Tibial nerve (tissue), 4 donors: Measurements from ENCODE around the gene PIAS3.

Source experiments
- CTCF ChIP-seq, 5 experiments: fragments of 200-600 bp in 3 of 5; fragments of 450-650 bp in 2 of 5; sonication (generic) in 3 of 5; IDR thresholded peaks; one replicate each; pipeline ENCODE4 v1.5.1; 2016 to 2019; ENCODE audit warnings: antibody characterized with exemption in 5 of 5, mild to moderate bottlenecking in 3 of 5, moderate library complexity in 2 of 5
- EP300 ChIP-seq, 2 donors: sonication (generic); formaldehyde crosslinking; IDR thresholded peaks; one replicate each; pipeline ENCODE4 v1.6.1; 2017; ENCODE audit warnings: antibody characterized with exemption in 2 of 2, mild to moderate bottlenecking in 1 of 2
- POLR2A ChIP-seq, 2 donors: fragments of 450-650 bp; IDR thresholded peaks; one replicate each; pipeline ENCODE4 v1.6.1; 2017; ENCODE audit warnings: antibody characterized with exemption in 2 of 2, mild to moderate bottlenecking in 2 of 2, moderate library complexity in 2 of 2

GRCh38 chr1:145891587-145892485, 33.0 kb upstream of the PIAS3 start:
- TF ChIP-seq CTCF (IDR thresholded peaks at IDR 0.05) (peak; percentile 90 to 98 (median 94)), POLR2A (IDR thresholded peaks at IDR 0.05) (peak in 1 of 2 donors; percentile 49), EP300 (IDR thresholded peaks at IDR 0.05) (peak; percentile 57 to 89)
